ENCODE results near the gene CYFIP2.

Gene CYFIP2

GRCh38 chr5:157357823-157358222 is 91.9 kb downstream of the CYFIP2 start:
- in situ Hi-C loops (cut with HindIII; ENCODE audit: low sequenced_read_pairs): no loop called here
- DNase-seq (ENCODE audit: low read depth, low spot score): no peak
- H3K4me3 ChIP-seq (ENCODE audit: low read depth, low read length): no peak overlapping the region
- TF ChIP-seq CTCF (IDR thresholded peaks at IDR 0.05; ENCODE audit: low read depth, low read length): no peak

GRCh38 chr5:157358871-157359270 is 92.9 kb downstream of the CYFIP2 start:
- no peak for DNase-seq (ENCODE audit: low read depth, low spot score)
- no peak for TF ChIP-seq CTCF (IDR thresholded peaks at IDR 0.05; ENCODE audit: low read depth, low read length)
- in situ Hi-C loops (cut with HindIII; ENCODE audit: low sequenced_read_pairs): no loop called here
- H3K4me3 ChIP-seq (ENCODE audit: low read depth, low read length): no peak overlapping the region

- no peak overlapping the region for H3K4me3 ChIP-seq (ENCODE audit: low read depth, low read length)
- in situ Hi-C loops (cut with HindIII; ENCODE audit: low sequenced_read_pairs): no loop called here
- DNase-seq (ENCODE audit: low read depth, low spot score): no peak
- no peak for TF ChIP-seq CTCF (IDR thresholded peaks at IDR 0.05; ENCODE audit: low read depth, low read length)
Measured at GRCh38 chr5:157359356-157360055, 93.6 kb downstream of the CYFIP2 start.

- in situ Hi-C loops (cut with HindIII; ENCODE audit: low sequenced_read_pairs): no loop called here
- TF ChIP-seq CTCF (IDR thresholded peaks at IDR 0.05; ENCODE audit: low read depth, low read length): no peak
- H3K4me3 ChIP-seq (ENCODE audit: low read depth, low read length): no peak overlapping the region
- DNase-seq (ENCODE audit: low read depth, low spot score): peak; percentile 47
Measured at GRCh38 chr5:157362012-157362411, 96.1 kb downstream of the CYFIP2 start.

GRCh38 chr5:157362502-157362901 is 96.6 kb downstream of the CYFIP2 start:
- TF ChIP-seq CTCF (IDR thresholded peaks at IDR 0.05; ENCODE audit: low read depth, low read length): no peak
- no peak overlapping the region for H3K4me3 ChIP-seq (ENCODE audit: low read depth, low read length)
- no peak for DNase-seq (ENCODE audit: low read depth, low spot score)
- in situ Hi-C loops (cut with HindIII; ENCODE audit: low sequenced_read_pairs): no loop called here

GRCh38 chr5:157362982-157363381 is 97.1 kb downstream of the CYFIP2 start:
- in situ Hi-C loops (cut with HindIII; ENCODE audit: low sequenced_read_pairs): no loop called here
- no peak for TF ChIP-seq CTCF (IDR thresholded peaks at IDR 0.05; ENCODE audit: low read depth, low read length)
- no peak overlapping the region for H3K4me3 ChIP-seq (ENCODE audit: low read depth, low read length)
- DNase-seq (ENCODE audit: low read depth, low spot score): no peak

Data from astrocyte of the spinal cord (primary cell).